ENCODE results near the gene TOMM20. TPM values are rescaled to one million over a fixed set of nuclear protein-coding genes. Genes with fewer than 3 reads are reported as not detected.
A peak's percentile ranks its signal among the peaks of the same experiment; 100 is the strongest.

The TOMM20 gene
- total RNA-seq, 1 experiment from 2014 or later: 184 TPM

GRCh38 chr1:235077571-235078479 lies 50.8 kb downstream of the TOMM20 start:
- BruUV-seq (replicated peaks): no TSS peak
- Histone ChIP-seq H3K9ac (ENCODE audit: low read length) (no peak overlapping the region), H4K20me1 (ENCODE audit: insufficient read depth) (no peaks in the 10 kb centered on the region), H3K9me2 (ENCODE audit: insufficient read depth) (no peaks in the 10 kb centered on the region), H3K27ac (ENCODE audit: low read depth, low read length) (no peak overlapping the region), H3K27me3 (ENCODE audit: insufficient read depth, low read length) (no peaks in the 10 kb centered on the region; the same call in 1 of the 2 replicates), H3K4me2 (ENCODE audit: low read length) (no peak overlapping the region), H2AFZ (ENCODE audit: low read depth, low read length, poor library complexity, severe bottlenecking) (no peak overlapping the region), H3K79me2 (ENCODE audit: insufficient read depth, low read length) (no peaks in the 10 kb centered on the region), H3K4me3 (replicated peaks in 1 of 2; ENCODE audit: low read depth in 1 of 2, low read length in 2 of 2) (no peak overlapping the region), H3K36me3 (ENCODE audit: control insufficient read depth in 1 of 2, insufficient read depth in 2 of 2, low read length in 2 of 2) (no peaks in the 10 kb centered on the region), H3K9me3 (ENCODE audit: control insufficient read depth in 1 of 2, insufficient read depth in 1 of 2, low read depth in 1 of 2, low read length in 2 of 2) (peaks cover 0 to 4% of the 10 kb centered on the region in 2 experiments; a peak in 1 of 4 replicates), H3K4me1 (ENCODE audit: control insufficient read depth in 1 of 2, insufficient read depth in 2 of 2, low read length in 2 of 2) (peaks cover 20 to 50% of the 10 kb centered on the region in 2 experiments)
- POLR2A ChIA-PET: no interaction called here
- TF ChIP-seq ZNF274 (IDR thresholded peaks at IDR 0.05; ENCODE audit: low read depth, low read length) (no peak), POLR2AphosphoS5 (IDR thresholded peaks at IDR 0.05; ENCODE audit: low read depth, low read length) (no peak), MAX (IDR thresholded peaks at IDR 0.05) (peak; percentile 23; the same call in 1 of the 2 replicates), TCF7L2 (IDR thresholded peaks at IDR 0.05; ENCODE audit: borderline replicate concordance, extremely low read depth, insufficient read depth, insufficient read length) (peak; percentile 17)
- no peak for DNase-seq (ENCODE audit: low read depth, low spot score)
- RAD21 ChIA-PET (ENCODE audit: low non-redundant PET in 1 of 2, low total read pairs in 2 of 2, uncharacterized antibody in 2 of 2, unreplicated experiment in 2 of 2): no interaction called here
- intact Hi-C loops (cut with micrococcal nuclease): loop anchor here (2.0 to 5.0 kb wide), 2 partner anchors 81 to 356 kb away; no protein-coding TSS in a partner anchor
- ATAC-seq: no peak
- CTCF ChIA-PET: no interaction called here

- Histone ChIP-seq H2AFZ (ENCODE audit: low read depth, low read length, poor library complexity, severe bottlenecking) (no peak overlapping the region), H3K9me3 (ENCODE audit: control insufficient read depth in 1 of 2, insufficient read depth in 1 of 2, low read depth in 1 of 2, low read length in 2 of 2) (peaks cover 0 to 4% of the 10 kb centered on the region in 2 experiments; a peak in 1 of 4 replicates), H3K9me2 (ENCODE audit: insufficient read depth) (no peaks in the 10 kb centered on the region), H3K36me3 (ENCODE audit: control insufficient read depth in 1 of 2, insufficient read depth in 2 of 2, low read length in 2 of 2) (no peaks in the 10 kb centered on the region), H3K27ac (ENCODE audit: low read depth, low read length) (no peak overlapping the region), H3K27me3 (ENCODE audit: insufficient read depth, low read length) (no peaks in the 10 kb centered on the region; the same call in 1 of the 2 replicates), H4K20me1 (ENCODE audit: insufficient read depth) (no peaks in the 10 kb centered on the region), H3K4me3 (replicated peaks in 1 of 2; ENCODE audit: low read depth in 1 of 2, low read length in 2 of 2) (no peak overlapping the region), H3K79me2 (ENCODE audit: insufficient read depth, low read length) (no peaks in the 10 kb centered on the region), H3K9ac (ENCODE audit: low read length) (no peak overlapping the region), H3K4me1 (ENCODE audit: control insufficient read depth in 1 of 2, insufficient read depth in 2 of 2, low read length in 2 of 2) (peaks cover 20 to 50% of the 10 kb centered on the region in 2 experiments), H3K4me2 (ENCODE audit: low read length) (no peak overlapping the region)
- ChIA-PET POLR2A (no interaction called here), CTCF (no interaction called here), RAD21 (ENCODE audit: low non-redundant PET in 1 of 2, low total read pairs in 2 of 2, uncharacterized antibody in 2 of 2, unreplicated experiment in 2 of 2) (no interaction called here)
- intact Hi-C loops (cut with micrococcal nuclease): loop anchor here (5.0 kb wide), 1 partner anchor 355 kb away; no protein-coding TSS in a partner anchor
- TF ChIP-seq ZBTB33 (IDR thresholded peaks at IDR 0.05; ENCODE audit: extremely low read depth, insufficient replicate concordance, low read length): no peak
- no TSS peak for BruUV-seq (replicated peaks)
- ATAC-seq (no peak), DNase-seq (ENCODE audit: low read depth, low spot score) (no peak)
Measured at GRCh38 chr1:235077163-235077540, 51.5 kb downstream of the TOMM20 start.
